Cardiac fibroblast (primary cell): Measurements from ENCODE around the gene NANS.
A peak's percentile ranks its signal among the peaks of the same experiment; 100 is the strongest.

Experiments used
- DNase-seq, 2 donors: peaks; one replicate each; pipeline versions ENCODE4 v3.0.0 to v3.0.0-alpha.2; 2010; ENCODE audit warnings: low read depth in 2 of 2
- H3K4me3 ChIP-seq, 2 donors: replicated peaks in 1 of 2; 1 replicate in 1 of 2; 2 replicates in 1 of 2; pipeline ENCODE4 v1.5.1; 2011; ENCODE audit warnings: low read depth in 2 of 2, low read length in 2 of 2, mild to moderate bottlenecking in 2 of 2, moderate library complexity in 1 of 2
- TF ChIP-seq, protein P1 (sequence below): IDR thresholded peaks from one replicate; pipeline ENCODE4 v1.5.1; 2011; ENCODE audit warnings: low read depth, mild to moderate bottlenecking, low read length, inconsistent platforms

Gene NANS

DNA sequence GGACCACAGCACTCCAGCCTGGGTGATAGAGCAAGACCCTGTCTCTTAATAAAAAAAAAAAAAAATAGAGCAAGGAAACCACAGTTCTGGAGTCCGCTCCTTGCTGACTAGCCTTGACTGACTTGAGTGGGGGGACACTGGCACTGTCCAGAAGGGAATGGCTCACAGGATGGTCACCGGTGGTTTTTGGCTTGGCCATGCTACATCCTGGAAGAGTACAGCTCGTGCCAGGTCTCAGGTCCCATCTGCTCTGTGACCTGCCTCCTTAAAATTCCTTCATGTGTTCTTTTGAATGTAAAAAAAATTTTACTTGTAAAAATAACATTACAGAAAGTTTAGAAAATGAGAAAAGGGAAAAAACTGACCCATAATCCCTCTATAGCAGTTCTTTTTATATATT, 5.6 kb downstream of the NANS start:
- no peak for DNase-seq
- TF ChIP-seq, protein P1, sequence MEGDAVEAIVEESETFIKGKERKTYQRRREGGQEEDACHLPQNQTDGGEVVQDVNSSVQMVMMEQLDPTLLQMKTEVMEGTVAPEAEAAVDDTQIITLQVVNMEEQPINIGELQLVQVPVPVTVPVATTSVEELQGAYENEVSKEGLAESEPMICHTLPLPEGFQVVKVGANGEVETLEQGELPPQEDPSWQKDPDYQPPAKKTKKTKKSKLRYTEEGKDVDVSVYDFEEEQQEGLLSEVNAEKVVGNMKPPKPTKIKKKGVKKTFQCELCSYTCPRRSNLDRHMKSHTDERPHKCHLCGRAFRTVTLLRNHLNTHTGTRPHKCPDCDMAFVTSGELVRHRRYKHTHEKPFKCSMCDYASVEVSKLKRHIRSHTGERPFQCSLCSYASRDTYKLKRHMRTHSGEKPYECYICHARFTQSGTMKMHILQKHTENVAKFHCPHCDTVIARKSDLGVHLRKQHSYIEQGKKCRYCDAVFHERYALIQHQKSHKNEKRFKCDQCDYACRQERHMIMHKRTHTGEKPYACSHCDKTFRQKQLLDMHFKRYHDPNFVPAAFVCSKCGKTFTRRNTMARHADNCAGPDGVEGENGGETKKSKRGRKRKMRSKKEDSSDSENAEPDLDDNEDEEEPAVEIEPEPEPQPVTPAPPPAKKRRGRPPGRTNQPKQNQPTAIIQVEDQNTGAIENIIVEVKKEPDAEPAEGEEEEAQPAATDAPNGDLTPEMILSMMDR, result no peak
- no peak overlapping the region for H3K4me3 ChIP-seq

DNA sequence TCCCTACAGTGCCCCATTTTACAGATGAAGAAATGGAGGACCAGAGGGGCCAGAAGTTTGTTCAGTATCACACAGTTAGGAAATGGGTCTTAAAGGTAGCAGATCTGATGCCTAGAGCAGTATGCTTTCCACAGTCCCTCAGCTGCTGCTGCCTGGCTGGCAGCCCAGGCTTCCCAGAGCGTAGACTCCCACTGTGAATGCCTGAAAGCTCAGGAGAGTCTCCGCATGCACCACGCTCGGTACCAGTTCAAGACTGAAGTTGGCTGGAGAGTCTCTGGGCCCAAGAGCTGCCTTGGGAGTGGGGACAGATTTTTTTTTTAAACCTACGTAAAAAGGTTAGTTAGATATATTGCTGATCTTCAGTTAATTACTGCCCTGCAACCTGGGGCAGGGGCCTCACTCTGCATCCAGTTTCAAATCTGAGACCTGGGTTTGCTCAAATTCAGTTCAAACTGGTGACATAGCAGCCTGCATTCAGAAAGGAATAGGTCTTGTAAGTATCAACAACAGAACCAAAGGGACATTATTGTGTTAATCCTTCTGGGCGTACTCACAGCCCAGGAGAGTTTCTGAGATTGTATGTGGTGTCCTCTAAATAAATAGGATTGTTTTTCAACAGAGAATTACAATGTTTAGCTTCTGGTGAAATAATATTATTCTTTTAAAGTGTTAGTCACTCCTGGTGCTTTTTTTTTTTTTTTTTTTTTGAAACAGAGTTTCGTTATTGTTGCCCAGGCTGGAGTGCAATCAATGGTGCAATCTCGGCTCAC, 8.3 kb downstream of the NANS start:
- peak; percentile 25 to 60 for DNase-seq
- H3K4me3 ChIP-seq, result no peak overlapping the region
- TF ChIP-seq, protein P1, result no peak

DNA sequence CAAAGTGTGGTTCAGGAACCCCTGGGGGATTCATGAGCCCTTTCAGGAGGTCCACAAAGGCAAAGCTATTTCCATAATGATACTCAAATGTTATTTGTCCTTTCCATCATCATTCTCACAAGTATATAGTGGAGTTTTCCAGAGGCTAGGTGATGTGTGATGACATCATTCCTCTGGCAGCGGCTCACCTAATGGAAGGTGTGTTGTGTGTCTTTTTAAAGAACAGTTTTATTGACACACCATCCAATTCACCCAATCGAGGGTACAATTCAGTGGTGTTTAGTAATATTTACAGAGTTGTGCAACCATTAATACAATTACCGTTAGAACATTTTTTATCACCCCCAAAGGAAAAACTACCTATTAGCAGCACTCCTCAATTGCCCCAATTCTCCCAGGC, 9.7 kb downstream of the NANS start:
- TF ChIP-seq, protein P1, result no peak
- DNase-seq, result no peak
- no peak overlapping the region for H3K4me3 ChIP-seq

DNA sequence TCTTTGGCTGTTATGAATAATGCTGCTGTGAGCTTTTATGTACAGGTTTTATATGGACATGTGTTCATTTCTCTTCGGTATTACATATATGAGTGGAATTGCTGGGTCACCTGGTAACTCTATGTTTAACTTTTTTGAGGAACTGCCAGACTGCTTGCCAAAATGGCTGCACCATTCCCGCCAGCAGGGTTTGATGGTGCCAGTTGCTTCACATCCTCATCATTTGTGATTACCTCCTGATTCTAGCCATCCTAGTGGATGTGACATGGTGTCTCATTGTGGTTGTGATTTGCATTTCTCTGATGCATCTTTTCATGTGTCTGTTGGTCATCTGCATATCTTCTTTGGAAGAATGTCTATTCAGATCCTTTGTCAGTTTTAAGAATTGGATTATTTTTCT, 10.7 kb downstream of the NANS start:
- DNase-seq, result no peak
- TF ChIP-seq, protein P1, result no peak
- H3K4me3 ChIP-seq, result no peak overlapping the region

DNA sequence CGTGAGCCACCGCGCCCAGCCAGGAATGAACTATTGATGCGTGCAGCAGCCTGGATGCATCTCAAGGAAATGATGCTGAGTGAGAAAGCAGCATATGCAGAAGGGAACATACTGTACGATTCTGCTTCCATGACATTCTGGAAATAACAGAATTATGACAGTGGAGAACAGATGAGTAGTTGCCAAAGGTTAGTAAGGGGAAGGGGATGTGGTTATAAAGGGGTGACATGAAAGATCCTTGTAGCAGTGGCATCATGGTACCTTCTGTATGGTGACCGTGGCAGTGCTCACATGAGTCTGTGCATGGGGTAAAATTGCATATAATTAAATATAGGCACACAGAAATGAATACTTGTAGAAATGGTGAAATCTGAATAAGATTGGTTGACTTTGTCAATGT, 13.0 kb downstream of the NANS start:
- TF ChIP-seq, protein P1, result no peak
- no peak overlapping the region for H3K4me3 ChIP-seq
- DNase-seq, result no peak

DNA sequence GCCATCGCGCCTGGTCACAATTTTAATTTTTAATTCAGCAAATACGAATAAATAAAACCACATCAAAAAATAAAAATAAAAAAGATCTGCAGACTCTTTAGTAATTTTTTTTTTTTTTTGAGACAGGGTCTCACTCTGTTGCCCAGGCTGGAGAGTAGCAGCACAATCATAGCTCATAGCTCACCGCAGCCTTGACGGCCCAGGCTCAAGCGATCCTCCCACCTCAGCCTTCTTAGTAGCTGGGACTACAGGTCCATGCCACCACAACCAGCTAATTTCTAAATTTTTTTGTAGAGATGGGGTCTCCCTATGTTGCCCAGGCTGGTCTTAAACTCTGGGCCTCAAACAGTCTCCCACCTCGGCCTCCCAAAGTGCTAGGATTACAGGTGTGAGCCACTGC, 14.2 kb downstream of the NANS start:
- TF ChIP-seq, protein P1, result no peak
- no peak for DNase-seq
- H3K4me3 ChIP-seq, result no peak overlapping the region

DNA sequence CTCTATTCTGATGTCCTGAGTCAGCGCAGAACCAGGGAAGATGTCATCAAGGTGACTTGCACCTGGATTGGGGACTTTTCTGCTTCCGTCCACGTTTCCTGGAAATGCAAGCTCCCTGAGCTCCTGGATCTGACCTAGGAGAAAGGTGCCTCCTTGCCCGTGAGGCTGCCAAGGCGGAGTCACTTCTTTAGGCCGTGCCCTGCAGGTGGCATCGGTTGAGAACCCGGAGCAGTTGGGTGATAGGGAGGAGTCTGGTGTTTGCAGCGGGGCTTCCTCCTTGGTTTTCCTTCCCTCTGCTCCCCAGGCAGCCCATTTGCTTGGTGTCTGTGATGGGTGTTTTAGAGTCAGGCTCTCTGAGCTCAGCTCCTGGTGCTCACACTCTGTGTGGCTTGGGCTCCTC, 15.2 kb downstream of the NANS start:
- no peak overlapping the region for H3K4me3 ChIP-seq
- TF ChIP-seq, protein P1, result no peak

More for the DNA sequence above, 15.2 kb downstream of the NANS start:
- no peak for DNase-seq
